HUES6 (cell line): ENCODE data around the gene OR10K1.
"Not testable (repeated sequence)": the region's sequence is repeated elsewhere in the genome, so short reads cannot be mapped to it uniquely, and the experiment has no call there.

Source experiments
- H3K27ac ChIP-seq: 2 replicates; pipeline ENCODE4 v1.7.0; 2013; ENCODE audit warnings: low read depth, mild to moderate bottlenecking, low read length, inconsistent platforms
- H3K27me3 ChIP-seq: 2 replicates; pipeline ENCODE4 v1.6.1; 2013; ENCODE audit warnings: low read length; ENCODE audit not compliant: control insufficient read depth, insufficient read depth
- H3K36me3 ChIP-seq: 2 replicates; pipeline ENCODE4 v1.6.1; 2013; ENCODE audit warnings: low read length; ENCODE audit not compliant: control insufficient read depth, insufficient read depth
- H3K4me1 ChIP-seq: 2 replicates; pipeline ENCODE4 v1.6.1; 2013; ENCODE audit warnings: low read length; ENCODE audit not compliant: control insufficient read depth, insufficient read depth
- H3K4me3 ChIP-seq: 2 replicates; pipeline ENCODE4 v1.5.1; 2013; ENCODE audit warnings: low read depth, low read length
- H3K9ac ChIP-seq: one replicate; pipeline ENCODE4 v1.6.1; 2013; ENCODE audit warnings: mild to moderate bottlenecking, low read length
- H3K9me3 ChIP-seq: 2 replicates; pipeline ENCODE4 v1.6.1; 2013; ENCODE audit warnings: low read depth, low read length; ENCODE audit not compliant: control insufficient read depth, insufficient read depth

OR10K1 gene

DNA sequence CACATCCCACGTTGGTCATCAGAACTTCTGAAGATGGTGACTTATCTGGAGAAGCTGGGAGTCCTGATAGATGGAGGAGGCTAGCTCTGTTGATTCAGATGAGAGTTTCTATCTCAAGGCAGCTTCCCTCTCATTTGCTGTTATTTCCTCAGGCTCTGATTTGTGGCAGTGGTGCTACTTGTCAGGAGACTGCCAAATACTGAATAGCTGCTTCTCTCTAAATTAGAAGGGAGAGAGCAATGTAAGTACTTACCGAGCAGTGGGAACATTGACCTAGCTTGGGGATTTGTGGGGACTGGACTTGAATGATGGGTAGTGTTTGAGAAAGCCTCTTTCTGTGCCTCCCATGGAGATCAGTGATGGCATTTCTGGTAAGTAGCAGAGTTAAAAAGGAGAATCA lies at the start of gene OR10K1:
OR10K1 (plus strand) TSS at position 301 of the 400 bp plus-strand sequence. CDS start 3,728 bp downstream, outside the sequence.
- Histone ChIP-seq H3K9me3 (no peaks in the 10 kb centered on the region), H3K36me3 (no peaks in the 10 kb centered on the region), H3K4me1 (no peaks in the 10 kb centered on the region), H3K9ac (no peak within 1 kb of the TSS), H3K27ac (no peak within 1 kb of the TSS), H3K4me3 (no peak within 1 kb of the TSS), H3K27me3 (no peaks in the 10 kb centered on the region)

DNA sequence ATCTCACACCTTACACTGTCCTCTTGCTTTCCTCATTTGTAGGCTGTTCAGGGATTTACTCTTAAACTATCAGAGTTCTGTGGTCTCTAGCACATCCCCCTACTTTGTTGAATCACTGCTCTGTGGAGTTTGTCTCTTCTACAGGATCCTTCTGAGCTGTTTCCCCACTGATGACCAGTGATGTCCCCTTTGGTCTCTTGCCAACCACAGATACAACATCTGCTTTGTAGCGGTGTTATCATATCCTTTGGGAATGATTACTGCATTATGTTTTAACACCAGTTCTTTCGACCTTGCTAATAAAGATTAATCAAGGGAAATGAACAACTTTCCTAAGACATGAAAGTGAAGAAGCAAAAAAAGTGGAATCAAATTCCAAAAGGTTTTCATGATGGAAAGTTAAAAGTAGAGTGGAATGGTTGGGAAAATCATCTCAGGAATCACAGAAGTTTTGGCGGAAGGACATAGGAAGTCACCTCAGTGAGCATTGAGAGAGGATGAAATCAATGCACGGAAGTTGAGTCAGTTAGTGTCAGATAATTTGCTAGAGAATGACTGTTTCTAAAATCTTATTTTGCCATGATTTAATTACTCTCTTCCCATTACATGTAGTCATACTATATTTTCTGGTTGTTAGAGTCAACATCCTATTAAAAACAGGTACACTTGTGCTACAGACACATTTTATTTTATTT lies 46.8 kb upstream of the OR10K1 start:
- Histone ChIP-seq H3K36me3 (no peaks in the 10 kb centered on the region), H3K4me1 (no peaks in the 10 kb centered on the region), H3K9me3 (no peaks in the 10 kb centered on the region)

DNA sequence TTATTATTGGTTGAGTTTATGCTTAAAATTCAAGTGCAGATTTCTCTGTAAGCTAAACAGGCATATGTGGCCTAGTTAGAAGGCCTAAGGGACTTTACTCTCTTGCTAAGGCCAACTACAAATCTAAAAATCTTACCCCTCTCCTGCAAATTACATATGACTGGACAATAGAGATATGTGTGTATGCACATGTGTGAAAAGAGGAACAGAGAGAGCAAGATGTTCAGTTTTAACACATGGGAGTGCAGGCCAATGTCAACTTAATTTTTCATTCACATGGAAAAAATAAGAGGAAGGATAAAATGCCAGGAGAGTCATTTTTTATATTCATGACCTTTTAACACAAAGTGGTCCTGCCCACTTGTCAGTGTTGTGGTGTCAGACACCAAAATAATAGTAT lies 44.0 kb upstream of the OR10K1 start:
- Histone ChIP-seq H3K27me3 (no peaks in the 10 kb centered on the region), H3K4me1 (peaks cover 12% of the 10 kb centered on the region), H3K27ac (no peak overlapping the region), H3K36me3 (no peaks in the 10 kb centered on the region), H3K4me3 (no peak overlapping the region), H3K9me3 (no peaks in the 10 kb centered on the region), H3K9ac (no peak overlapping the region)

More for the DNA sequence above, 46.8 kb upstream of the OR10K1 start:
- no peak overlapping the region for H3K4me3 ChIP-seq
- H3K27me3 ChIP-seq, result no peaks in the 10 kb centered on the region
- H3K27ac ChIP-seq, result no peak overlapping the region
- H3K9ac ChIP-seq, result no peak overlapping the region

DNA sequence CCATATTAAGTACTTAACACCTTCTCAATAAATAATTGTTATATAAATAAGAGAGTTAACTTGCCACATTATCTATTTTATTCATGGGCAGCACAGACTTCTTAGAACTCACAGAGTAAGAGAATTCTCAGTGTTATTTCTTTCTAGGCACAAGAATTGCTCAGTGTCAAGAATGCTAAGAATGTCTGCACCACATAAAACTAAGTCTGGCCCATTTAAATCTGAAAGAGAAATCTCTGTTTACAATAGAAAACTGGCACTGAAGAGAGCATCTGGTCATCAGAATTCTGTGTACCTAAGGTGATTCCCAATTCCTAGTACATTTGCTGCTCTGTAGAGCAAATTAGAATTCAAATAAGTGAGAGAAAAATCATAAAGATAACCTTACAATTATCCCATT lies 39.4 kb upstream of the OR10K1 start:
- Histone ChIP-seq H3K27ac (peak overlapping the region; percentile 72; the same call in 1 of the 2 replicates), H3K9ac (no peak overlapping the region), H3K9me3 (no peaks in the 10 kb centered on the region), H3K4me3 (no peak overlapping the region), H3K27me3 (no peaks in the 10 kb centered on the region), H3K36me3 (no peaks in the 10 kb centered on the region), H3K4me1 (peaks cover 18% of the 10 kb centered on the region)

- Histone ChIP-seq H3K4me1 (peaks cover 18% of the 10 kb centered on the region), H3K36me3 (no peaks in the 10 kb centered on the region), H3K9ac (no peak overlapping the region), H3K27ac (no peak overlapping the region), H3K4me3 (no peak overlapping the region), H3K9me3 (no peaks in the 10 kb centered on the region), H3K27me3 (no peaks in the 10 kb centered on the region)
Observed at GRCh38 chr1:158425027-158425426, 36.6 kb upstream of the OR10K1 start.

DNA sequence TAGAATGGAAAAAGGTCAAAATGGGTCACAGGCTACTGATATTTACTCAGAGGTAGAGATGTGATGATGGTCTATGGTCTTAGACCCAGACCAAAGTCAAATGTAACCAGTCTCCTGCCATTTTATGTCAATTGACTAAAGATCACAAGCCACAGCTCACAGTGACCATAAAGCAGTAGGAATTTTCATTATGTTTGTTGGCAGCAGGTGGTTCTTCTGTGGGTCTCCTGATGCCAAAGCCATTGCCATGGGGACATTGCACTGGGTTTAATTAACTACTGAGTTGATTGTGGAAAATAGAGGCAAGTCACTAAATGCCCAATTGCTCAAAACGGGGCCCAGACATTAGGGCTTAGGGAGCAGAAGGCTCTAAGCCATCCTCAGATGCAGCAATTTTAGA lies 35.5 kb upstream of the OR10K1 start, which contains the start of gene OR10K2:
OR10K2 (minus strand) TSS at position 101 of the 400 bp plus-strand sequence. CDS start 5,371 bp downstream, outside the sequence.
- Histone ChIP-seq H3K36me3 (no peaks in the 10 kb centered on the region), H3K4me3 (no peak within 1 kb of the TSS), H3K9me3 (no peaks in the 10 kb centered on the region), H3K4me1 (peaks cover 18% of the 10 kb centered on the region), H3K27ac (no peak within 1 kb of the TSS), H3K9ac (no peak within 1 kb of the TSS), H3K27me3 (no peaks in the 10 kb centered on the region)

- not testable (repeated sequence) for H3K36me3 ChIP-seq, H3K4me1 ChIP-seq, H3K27me3 ChIP-seq, H3K9ac ChIP-seq, H3K9me3 ChIP-seq, H3K27ac ChIP-seq, H3K4me3 ChIP-seq
Observed at GRCh38 chr1:158430163-158430562, 31.5 kb upstream of the OR10K1 start.

DNA sequence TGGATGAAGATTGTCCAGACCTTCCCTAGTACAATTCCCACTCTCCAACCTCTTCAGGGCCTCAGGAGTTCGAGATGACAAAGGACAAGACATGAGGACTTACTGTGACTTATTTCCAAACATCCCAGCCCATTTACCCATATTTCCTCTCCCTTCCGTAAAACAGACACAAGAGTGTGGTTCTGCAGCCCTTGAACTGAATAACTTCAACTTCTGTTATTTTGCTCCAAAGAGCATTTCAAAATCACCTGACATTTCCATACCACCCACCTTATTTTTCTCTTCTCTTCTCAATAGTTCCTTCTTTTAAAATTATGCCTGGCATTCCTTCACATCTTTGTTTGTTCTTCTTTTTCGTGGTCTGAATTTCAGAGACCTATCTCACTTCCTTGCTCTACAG lies 26.9 kb upstream of the OR10K1 start:
- Histone ChIP-seq H3K4me1 (no peaks in the 10 kb centered on the region), H3K4me3 (no peak overlapping the region), H3K9me3 (no peaks in the 10 kb centered on the region), H3K27me3 (no peaks in the 10 kb centered on the region), H3K27ac (no peak overlapping the region), H3K9ac (no peak overlapping the region), H3K36me3 (no peaks in the 10 kb centered on the region)

- Histone ChIP-seq H3K4me1 (no peaks in the 10 kb centered on the region), H3K4me3 (no peak overlapping the region), H3K27me3 (no peaks in the 10 kb centered on the region)
Observed at GRCh38 chr1:158445376-158445775, 16.3 kb upstream of the OR10K1 start.

DNA sequence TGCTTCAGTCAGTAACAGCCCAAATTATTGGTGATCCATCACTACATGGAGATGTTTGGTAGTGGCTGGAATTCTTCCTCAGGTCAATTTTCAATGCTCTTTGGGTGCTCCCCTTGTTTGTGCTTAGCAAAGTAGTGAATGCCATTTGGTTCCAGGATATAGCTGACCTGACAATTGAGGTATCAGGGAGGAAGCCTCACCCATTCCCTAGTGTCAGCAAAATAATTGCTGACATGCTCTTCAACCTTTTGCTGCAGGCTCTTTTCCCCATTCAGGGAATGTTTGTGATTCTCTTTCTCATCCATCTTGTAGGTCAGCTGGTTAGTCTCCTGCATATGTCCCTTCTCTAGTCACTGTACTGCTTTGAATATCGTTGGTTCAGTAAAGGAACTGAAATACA lies 7.1 kb upstream of the OR10K1 start:
- no peaks in the 10 kb centered on the region for H3K4me1 ChIP-seq
- no peak overlapping the region for H3K27ac ChIP-seq
- H3K9me3 ChIP-seq, result no peaks in the 10 kb centered on the region
- no peak overlapping the region for H3K9ac ChIP-seq
- no peak overlapping the region for H3K4me3 ChIP-seq
- no peaks in the 10 kb centered on the region for H3K27me3 ChIP-seq
- H3K36me3 ChIP-seq, result no peaks in the 10 kb centered on the region

More at GRCh38 chr1:158445376-158445775, 16.3 kb upstream of the OR10K1 start:
- Histone ChIP-seq H3K27ac (no peak overlapping the region), H3K9me3 (no peaks in the 10 kb centered on the region; the same call in 1 of the 2 replicates), H3K9ac (no peak overlapping the region), H3K36me3 (no peaks in the 10 kb centered on the region)

GRCh38 chr1:158457246-158457645 lies 4.4 kb upstream of the OR10K1 start:
- Histone ChIP-seq H3K4me3 (no peak overlapping the region), H3K9me3 (no peaks in the 10 kb centered on the region), H3K4me1 (no peaks in the 10 kb centered on the region)

More at GRCh38 chr1:158457246-158457645, 4.4 kb upstream of the OR10K1 start:
- H3K27me3 ChIP-seq, result no peaks in the 10 kb centered on the region
- no peak overlapping the region for H3K9ac ChIP-seq
- H3K36me3 ChIP-seq, result no peaks in the 10 kb centered on the region
- no peak overlapping the region for H3K27ac ChIP-seq
